Smooth muscle cell (in vitro differentiated cells): ENCODE data around the gene CACNG3. TPM values are rescaled to one million over a fixed set of nuclear protein-coding genes. Genes with fewer than 3 reads are reported as not detected.
A peak's percentile ranks its signal among the peaks of the same experiment; 100 is the strongest.

Source experiments
- DNase-seq: peaks from one replicate; lab custom pipeline; 2025; ENCODE audit not compliant: unreplicated experiment; lab: John Stamatoyannopoulos, UW
- H2AFZ ChIP-seq: fragments of 200-600 bp; sonication (generic); 2 replicates; pipeline ENCODE4 v1.6.0; 2016; ENCODE audit warnings: antibody characterized with exemption, low read depth, mild to moderate bottlenecking
- H3F3A ChIP-seq: fragments of 200-600 bp; sonication (generic); 2 replicates; pipeline ENCODE4 v1.6.0; 2017; ENCODE audit warnings: antibody characterized with exemption, low read depth
- H3K27ac ChIP-seq: fragments of 200-600 bp; sonication (generic); 2 replicates; pipeline ENCODE4 v1.5.1; 2016; ENCODE audit warnings: low read depth, mild to moderate bottlenecking
- H3K27me3 ChIP-seq: fragments of 200-600 bp; sonication (generic); 2 replicates; pipeline ENCODE4 v1.6.1; 2016; ENCODE audit warnings: low read depth, mild to moderate bottlenecking
- H3K36me3 ChIP-seq: fragments of 200-600 bp; sonication (generic); 2 replicates; pipeline ENCODE4 v1.5.1; 2016; ENCODE audit warnings: low read depth
- H3K4me1 ChIP-seq: fragments of 200-600 bp; sonication (generic); 2 replicates; pipeline ENCODE4 v1.5.1; 2016; ENCODE audit warnings: low read depth
- H3K4me2 ChIP-seq: fragments of 200-600 bp; sonication (generic); 2 replicates; pipeline ENCODE4 v1.6.0; 2016; ENCODE audit warnings: mild to moderate bottlenecking
- H3K4me3 ChIP-seq: fragments of 200-600 bp; sonication (generic); 2 replicates; pipeline ENCODE4 v1.5.1; 2016; ENCODE audit warnings: mild to moderate bottlenecking
- H3K79me2 ChIP-seq: fragments of 200-600 bp; sonication (generic); 2 replicates; pipeline ENCODE4 v1.6.0; 2016; ENCODE audit warnings: low read depth, mild to moderate bottlenecking
- H3K9ac ChIP-seq: fragments of 200-600 bp; sonication (generic); 2 replicates; pipeline ENCODE4 v1.6.0; 2016; ENCODE audit warnings: low read depth
- H3K9me3 ChIP-seq: fragments of 200-600 bp; sonication (generic); replicated peaks from 2 replicates; pipeline ENCODE4 v1.5.1; 2016; ENCODE audit warnings: low read depth
- H4K20me1 ChIP-seq: fragments of 200-600 bp; sonication (generic); 2 replicates; pipeline ENCODE4 v1.6.0; 2016; ENCODE audit warnings: low read depth
- WGBS: methylation state at CpG from one replicate; pipeline ENCODE4 v1.1.7; 2016; ENCODE audit warnings: low lambda C conversion rate; 5-methylcytosine and 5-hydroxymethylcytosine counted together
- polyA plus RNA-seq: library from polyadenylated mRNA; unstranded; fragments of >200 nt; fragmentation: Nextera tagmentation; extraction: Ambion mirVana; gene quantifications from 2 replicates; pipeline ENCODE4 v1.2.1, GENCODE V29; 2016
- total RNA-seq: library from RNA; depleted of rRNA; stranded (reverse); fragments of >200 nt; gene quantifications from 2 replicates; pipeline ENCODE4 v1.2.3, GENCODE V29; 2014
- TF ChIP-seq, protein P1 (sequence below): fragments of 200-600 bp; sonication (generic); IDR thresholded peaks from 2 replicates; pipeline ENCODE4 v1.5.1; 2017; ENCODE audit warnings: borderline replicate concordance, mild to moderate bottlenecking, antibody characterized with exemption; ENCODE audit not compliant: insufficient read depth, poor library complexity, severe bottlenecking

The CACNG3 gene
- total and polyA plus RNA-seq, 2 experiments from 2014 or later, result not detected

DNA sequence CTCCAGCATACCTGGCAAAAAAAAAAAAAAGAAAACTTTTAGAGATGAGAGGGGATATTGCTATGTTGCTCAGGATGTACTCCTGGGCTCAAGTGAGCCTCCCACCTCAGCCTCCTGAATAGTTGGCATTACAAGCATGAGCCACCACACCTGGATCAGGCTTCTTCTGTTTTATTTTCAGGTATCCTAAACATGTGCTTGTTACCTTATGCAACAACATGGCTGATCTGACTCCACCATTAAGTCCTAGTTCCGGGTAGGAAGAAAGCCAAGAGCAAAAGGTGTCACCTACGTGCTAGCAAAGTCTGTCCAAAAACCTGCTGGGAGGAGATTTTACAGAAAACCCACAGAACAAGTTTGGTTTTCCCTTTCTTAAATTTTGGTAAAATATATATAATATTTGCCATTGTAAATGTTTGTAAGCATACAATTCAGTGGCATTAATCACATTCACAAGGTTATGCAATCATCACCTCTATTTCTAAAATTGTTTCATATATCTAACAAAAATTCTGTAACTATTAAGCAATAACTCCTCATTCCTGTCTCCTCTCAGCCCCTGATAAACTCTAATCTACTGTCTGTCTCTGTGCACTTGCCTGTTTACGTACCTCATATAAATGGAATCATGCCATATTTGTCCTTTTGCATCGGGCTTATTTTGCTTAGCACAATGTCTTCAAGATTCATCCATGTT lies 9.1 kb upstream of the CACNG3 start:
- H3K4me1 ChIP-seq, result no peaks in the 10 kb centered on the region
- no peak overlapping the region for H2AFZ ChIP-seq
- 92% methylated on average over 4 of the region's 4 CpGs for WGBS
- H3K4me3 ChIP-seq, result no peak overlapping the region
- DNase-seq, result no peak
- TF ChIP-seq, protein P1, sequence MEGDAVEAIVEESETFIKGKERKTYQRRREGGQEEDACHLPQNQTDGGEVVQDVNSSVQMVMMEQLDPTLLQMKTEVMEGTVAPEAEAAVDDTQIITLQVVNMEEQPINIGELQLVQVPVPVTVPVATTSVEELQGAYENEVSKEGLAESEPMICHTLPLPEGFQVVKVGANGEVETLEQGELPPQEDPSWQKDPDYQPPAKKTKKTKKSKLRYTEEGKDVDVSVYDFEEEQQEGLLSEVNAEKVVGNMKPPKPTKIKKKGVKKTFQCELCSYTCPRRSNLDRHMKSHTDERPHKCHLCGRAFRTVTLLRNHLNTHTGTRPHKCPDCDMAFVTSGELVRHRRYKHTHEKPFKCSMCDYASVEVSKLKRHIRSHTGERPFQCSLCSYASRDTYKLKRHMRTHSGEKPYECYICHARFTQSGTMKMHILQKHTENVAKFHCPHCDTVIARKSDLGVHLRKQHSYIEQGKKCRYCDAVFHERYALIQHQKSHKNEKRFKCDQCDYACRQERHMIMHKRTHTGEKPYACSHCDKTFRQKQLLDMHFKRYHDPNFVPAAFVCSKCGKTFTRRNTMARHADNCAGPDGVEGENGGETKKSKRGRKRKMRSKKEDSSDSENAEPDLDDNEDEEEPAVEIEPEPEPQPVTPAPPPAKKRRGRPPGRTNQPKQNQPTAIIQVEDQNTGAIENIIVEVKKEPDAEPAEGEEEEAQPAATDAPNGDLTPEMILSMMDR, result no peak
- H3F3A ChIP-seq, result no peaks in the 10 kb centered on the region
- no peaks in the 10 kb centered on the region for H3K9me3 ChIP-seq
- H4K20me1 ChIP-seq, result no peaks in the 10 kb centered on the region
- H3K79me2 ChIP-seq, result no peaks in the 10 kb centered on the region
- no peak overlapping the region for H3K9ac ChIP-seq
- H3K27me3 ChIP-seq, result peaks cover 41% of the 10 kb centered on the region
- no peak overlapping the region for H3K4me2 ChIP-seq
- H3K36me3 ChIP-seq, result no peaks in the 10 kb centered on the region
- H3K27ac ChIP-seq, result no peak overlapping the region

DNA sequence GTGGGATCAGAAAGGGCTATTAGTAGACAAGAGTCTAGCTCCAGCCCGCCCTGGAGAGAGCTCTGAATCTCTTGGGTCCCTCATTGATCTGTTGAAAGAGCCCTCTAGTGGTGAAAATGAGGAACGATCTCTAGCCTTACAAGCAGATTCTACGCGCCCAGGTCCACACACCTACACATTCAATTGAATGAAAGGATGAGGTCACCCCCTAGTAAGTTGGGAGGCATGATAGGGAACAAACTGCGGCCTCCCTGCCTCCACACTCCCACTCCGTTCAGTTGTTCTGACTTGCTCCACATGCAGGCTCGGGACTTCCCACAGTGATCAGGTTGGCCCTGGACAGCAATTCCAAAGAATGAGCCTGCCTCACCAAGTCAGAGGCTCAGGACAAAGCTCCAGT lies 2.9 kb upstream of the CACNG3 start:
- DNase-seq, result no peak
- no peaks in the 10 kb centered on the region for H3K36me3 ChIP-seq
- no peak overlapping the region for H2AFZ ChIP-seq
- H3K4me3 ChIP-seq, result no peak overlapping the region
- TF ChIP-seq, protein P1, result peak; percentile 74
- H3K9me3 ChIP-seq, result no peaks in the 10 kb centered on the region
- WGBS, result 14% methylated on average over 7 of the region's 7 CpGs
- no peaks in the 10 kb centered on the region for H4K20me1 ChIP-seq
- H3F3A ChIP-seq, result no peaks in the 10 kb centered on the region
- H3K27me3 ChIP-seq, result peaks cover 58% of the 10 kb centered on the region
- no peak overlapping the region for H3K4me2 ChIP-seq
- H3K4me1 ChIP-seq, result no peaks in the 10 kb centered on the region
- H3K27ac ChIP-seq, result no peak overlapping the region
- no peak overlapping the region for H3K9ac ChIP-seq
- H3K79me2 ChIP-seq, result no peaks in the 10 kb centered on the region

DNA sequence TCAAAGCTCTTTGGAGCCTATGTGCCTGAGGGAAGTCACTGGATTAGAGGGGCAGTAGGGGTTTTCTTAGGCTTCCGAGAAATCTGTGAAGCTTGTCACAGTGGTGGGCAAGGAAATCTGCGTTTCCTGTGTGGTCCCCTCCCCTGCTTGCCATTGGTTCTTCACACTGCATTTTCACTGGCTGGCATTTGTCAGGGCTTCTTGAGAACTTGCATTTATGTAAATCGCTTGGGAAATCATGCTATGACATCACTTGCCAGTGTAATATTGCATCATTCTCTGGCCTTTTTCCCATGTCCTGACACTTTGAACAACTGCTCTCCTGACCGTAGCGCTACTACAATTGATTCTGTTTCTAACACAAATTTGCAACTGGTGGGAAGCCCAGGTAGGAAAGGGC lies 1.8 kb downstream of the CACNG3 start:
- Histone ChIP-seq H3K36me3 (no peaks in the 10 kb centered on the region), H2AFZ (no peak overlapping the region), H4K20me1 (no peaks in the 10 kb centered on the region), H3K79me2 (no peaks in the 10 kb centered on the region), H3K9me3 (no peaks in the 10 kb centered on the region), H3K27me3 (peaks cover 51% of the 10 kb centered on the region), H3K9ac (no peak overlapping the region), H3K4me2 (no peak overlapping the region), H3K4me1 (no peaks in the 10 kb centered on the region), H3F3A (no peaks in the 10 kb centered on the region), H3K27ac (no peak overlapping the region), H3K4me3 (no peak overlapping the region)
- DNase-seq, result no peak
- WGBS, result 61% methylated on average over 5 of the region's 5 CpGs
- TF ChIP-seq, protein P1, result no peak

DNA sequence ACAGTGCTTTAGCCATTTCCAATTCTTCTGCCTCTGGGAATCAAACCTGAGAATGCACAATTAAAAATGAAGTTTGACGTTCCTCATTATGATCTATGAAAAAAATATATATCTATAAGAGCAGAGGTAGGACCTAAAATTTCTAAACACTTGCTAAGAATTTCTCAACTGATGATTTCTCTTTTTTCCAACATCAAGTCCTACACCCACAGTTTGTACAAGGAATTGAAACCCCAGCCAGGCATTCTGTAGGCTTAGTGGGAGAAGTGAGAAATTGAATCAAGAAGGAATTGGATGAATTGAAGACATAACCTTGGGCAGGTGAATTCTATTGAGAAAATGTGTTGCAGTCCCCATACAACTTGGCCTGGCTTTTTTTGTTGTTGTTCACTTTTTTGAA lies 2.7 kb downstream of the CACNG3 start:
- TF ChIP-seq, protein P1, result no peak
- WGBS, result 88% methylated on average over 1 of the region's 1 CpG
- no peak overlapping the region for H3K4me3 ChIP-seq
- H3K9ac ChIP-seq, result no peak overlapping the region
- no peaks in the 10 kb centered on the region for H3K9me3 ChIP-seq
- H3K4me1 ChIP-seq, result no peaks in the 10 kb centered on the region
- H4K20me1 ChIP-seq, result no peaks in the 10 kb centered on the region
- no peaks in the 10 kb centered on the region for H3K79me2 ChIP-seq
- H3K4me2 ChIP-seq, result no peak overlapping the region
- no peaks in the 10 kb centered on the region for H3F3A ChIP-seq
- no peak for DNase-seq
- H3K36me3 ChIP-seq, result no peaks in the 10 kb centered on the region
- no peak overlapping the region for H2AFZ ChIP-seq
- H3K27me3 ChIP-seq, result peaks cover 47% of the 10 kb centered on the region
- H3K27ac ChIP-seq, result no peak overlapping the region
